Measurements from ENCODE around the gene TRIP4.

- TF ChIP-seq CTCF (IDR thresholded peaks at IDR 0.05), result no peak
- TF ChIP-seq RCOR1 (IDR thresholded peaks at IDR 0.05; ENCODE audit: low read depth, low read length), result no peak
- TF ChIP-seq RNF2 (IDR thresholded peaks at IDR 0.05; ENCODE audit: borderline replicate concordance, low read depth), result no peak
- TF ChIP-seq EP300 (IDR thresholded peaks at IDR 0.05), result no peak
- TF ChIP-seq MAX (IDR thresholded peaks at IDR 0.05), result no peak
- no peak for TF ChIP-seq SMC3 (IDR thresholded peaks at IDR 0.05)
- TF ChIP-seq POLR2A (IDR thresholded peaks at IDR 0.05; ENCODE audit: low read length), result no peak
- TF ChIP-seq SREBF2 (IDR thresholded peaks at IDR 0.05), result no peak
- no peak for TF ChIP-seq CHD2 (IDR thresholded peaks at IDR 0.05; ENCODE audit: low read length, partially characterized antibody)
- no peak for TF ChIP-seq BHLHE40 (IDR thresholded peaks at IDR 0.05; ENCODE audit: low read depth, low read length)
- TF ChIP-seq EHMT2 (IDR thresholded peaks at IDR 0.05; ENCODE audit: low read depth), result no peak
- TF ChIP-seq TP53 (CRISPR knock-in tag; IDR thresholded peaks at IDR 0.05), result no peak
- TF ChIP-seq CHD4 (IDR thresholded peaks at IDR 0.05; ENCODE audit: borderline replicate concordance), result no peak
Observed at GRCh38 chr15:64485796-64486195, 98.2 kb downstream of the TRIP4 start.
